RWPE2 (cell line): ENCODE results near the gene TMEM259.

Experiments
- ATAC-seq: fragments of 200-7000 bp; cut with Tn5 transposase; 3 replicates; pipeline ENCODE4 v1.9.1; 2021; ENCODE audit warnings: low read depth
- DNase-seq: peaks from one replicate; pipeline ENCODE4 v3.0.0-alpha.2; 2020; ENCODE audit warnings: low spot score
- H3K27ac ChIP-seq: fragments of 450-650 bp; 2 replicates; pipeline ENCODE4 v1.5.1; 2017; ENCODE audit warnings: mild to moderate bottlenecking; ENCODE audit not compliant: poor library complexity, severe bottlenecking
- H3K27me3 ChIP-seq: fragments of 250-450 bp; sonication (Bioruptor Pico); 2 replicates; pipeline ENCODE4 v1.5.1; 2021; ENCODE audit warnings: mild to moderate bottlenecking, moderate library complexity; ENCODE audit not compliant: insufficient read depth, poor library complexity, severe bottlenecking
- H3K36me3 ChIP-seq: fragments of 250-450 bp; sonication (Bioruptor Pico); 2 replicates; pipeline ENCODE4 v1.5.1; 2020; ENCODE audit warnings: low read depth, mild to moderate bottlenecking, moderate library complexity
- H3K4me1 ChIP-seq: fragments of 250-450 bp; sonication (Bioruptor Pico); 2 replicates; pipeline ENCODE4 v1.5.1; 2021; ENCODE audit warnings: mild to moderate bottlenecking, moderate library complexity; ENCODE audit not compliant: insufficient read depth, poor library complexity, severe bottlenecking
- H3K4me3 ChIP-seq: fragments of 250-450 bp; sonication (Bioruptor Pico); 2 replicates; pipeline ENCODE4 v1.5.1; 2021; ENCODE audit warnings: mild to moderate bottlenecking, moderate library complexity; ENCODE audit not compliant: severe bottlenecking
- H3K9me3 ChIP-seq: fragments of 250-450 bp; sonication (Bioruptor Pico); 2 replicates; pipeline ENCODE4 v1.5.1; 2021; ENCODE audit warnings: mild to moderate bottlenecking, moderate library complexity; ENCODE audit not compliant: severe bottlenecking
- CTCF ChIP-seq: fragments of 450-650 bp; IDR thresholded peaks from one replicate; pipeline ENCODE4 v1.5.1; 2017; ENCODE audit warnings: mild to moderate bottlenecking, moderate library complexity; ENCODE audit not compliant: poor library complexity, severe bottlenecking

TMEM259 gene

DNA sequence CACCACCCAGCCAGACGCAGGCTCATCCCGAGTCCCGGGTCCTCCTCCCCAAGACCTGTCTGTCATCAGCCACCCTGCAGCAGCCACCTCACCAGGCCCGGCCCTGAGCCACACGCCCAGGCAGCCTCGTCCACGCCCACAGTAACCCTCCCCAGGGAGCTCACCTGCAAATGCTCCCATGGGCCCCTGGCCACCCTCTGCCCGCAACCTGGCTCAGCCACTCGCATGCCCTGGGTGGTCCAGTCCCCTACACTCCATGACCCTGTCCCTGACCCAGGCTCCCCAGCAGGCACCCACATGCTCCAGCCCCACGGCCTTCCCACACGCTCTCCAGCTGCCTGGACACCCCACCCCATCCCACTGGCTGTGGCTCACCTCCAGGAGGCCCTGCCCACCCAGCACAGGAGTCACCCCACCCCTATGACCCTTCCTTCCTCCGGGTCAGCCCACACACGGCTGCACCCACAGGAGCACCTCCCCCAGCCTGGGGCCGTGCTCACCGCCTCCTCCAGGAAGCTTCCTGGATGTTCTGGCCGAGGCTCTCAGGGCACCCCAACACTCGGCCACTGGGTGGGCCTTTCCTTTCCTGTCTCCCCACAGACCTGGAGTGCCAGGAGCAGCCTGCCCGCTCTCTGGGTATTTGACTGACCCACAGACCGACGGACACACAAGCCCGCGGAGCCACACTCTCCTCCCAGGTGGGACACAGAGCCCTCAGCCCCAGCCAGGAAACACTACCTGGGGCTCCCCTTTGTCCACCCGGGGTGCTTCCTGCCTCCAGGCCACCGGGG, 3.6 kb downstream of the TMEM259 start:
- no peaks in the 10 kb centered on the region for H3K27me3 ChIP-seq
- DNase-seq = no peak
- ATAC-seq = peak; percentile 63
- H3K27ac ChIP-seq = peak overlapping the region; percentile 84
- H3K9me3 ChIP-seq = no peaks in the 10 kb centered on the region
- peak overlapping the region; percentile 4 for H3K4me3 ChIP-seq
- peaks cover 23% of the 10 kb centered on the region for H3K4me1 ChIP-seq
- TF ChIP-seq CTCF = no peak
- H3K36me3 ChIP-seq = peaks cover 18% of the 10 kb centered on the region

DNA sequence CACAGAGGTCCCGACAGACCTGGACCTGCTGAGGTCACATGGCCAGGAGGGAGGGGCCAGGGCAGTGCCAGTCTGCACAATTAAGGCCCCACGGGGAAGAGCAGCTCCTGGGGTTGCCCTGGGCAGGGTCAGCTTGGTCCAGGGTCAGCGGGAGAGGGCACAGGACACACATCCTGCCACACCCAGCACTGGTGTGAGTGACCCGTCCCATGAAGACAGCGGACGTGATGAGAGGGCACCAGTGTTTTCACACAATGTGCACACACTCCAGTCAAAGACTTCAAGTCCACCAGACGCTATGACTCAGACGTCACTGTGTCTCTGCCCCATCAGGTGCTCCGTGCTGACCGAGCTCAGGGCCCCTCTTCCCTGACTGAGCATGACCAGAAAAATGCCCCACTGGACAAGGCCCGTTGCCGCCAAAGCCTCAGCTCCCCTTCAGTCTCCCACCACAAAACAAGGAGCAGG, 4.2 kb downstream of the TMEM259 start:
- Histone ChIP-seq H3K4me3 (peak overlapping the region; percentile 4), H3K4me1 (peaks cover 23% of the 10 kb centered on the region), H3K27me3 (no peaks in the 10 kb centered on the region), H3K9me3 (no peaks in the 10 kb centered on the region), H3K36me3 (peaks cover 24% of the 10 kb centered on the region), H3K27ac (peak overlapping the region; percentile 84)
- peak; percentile 52 for ATAC-seq
- DNase-seq = no peak
- no peak for TF ChIP-seq CTCF

- Histone ChIP-seq H3K4me3 (no peak overlapping the region), H3K27me3 (no peaks in the 10 kb centered on the region), H3K4me1 (peaks cover 23% of the 10 kb centered on the region), H3K36me3 (peaks cover 24% of the 10 kb centered on the region), H3K27ac (peak overlapping the region; percentile 84), H3K9me3 (no peaks in the 10 kb centered on the region)
- ATAC-seq (no peak), DNase-seq (no peak)
- TF ChIP-seq CTCF = no peak
These were observed 4.9 kb downstream of the TMEM259 start for GRCh38 chr19:1015782-1016646.

GRCh38 chr19:1015061-1015781, 5.7 kb downstream of the TMEM259 start:
- no peaks in the 10 kb centered on the region for H3K9me3 ChIP-seq
- no peak overlapping the region for H3K4me3 ChIP-seq
- no peaks in the 10 kb centered on the region for H3K27me3 ChIP-seq
- TF ChIP-seq CTCF = no peak
- peaks cover 26% of the 10 kb centered on the region for H3K36me3 ChIP-seq
- DNase-seq (no peak), ATAC-seq (no peak)
- peaks cover 23% of the 10 kb centered on the region for H3K4me1 ChIP-seq
- no peak overlapping the region for H3K27ac ChIP-seq
